ENCODE measurements around the gene MATN3.
A peak's percentile ranks its signal among the peaks of the same experiment; 100 is the strongest.

MATN3 gene

GRCh38 chr2:20012282-20013125 lies at the start of gene MATN3:
Gene MATN3 (minus strand): TSS chr2:20012668. CDS start chr2:20012631, 37 bp downstream.
- DNase-seq (ENCODE audit: extremely low spot score) = peak; percentile 45
- ChIA-PET POLR2A (no interaction called here), CTCF (interaction anchor here (1.9 to 4.7 kb wide), 4 partner anchors 10 to 85 kb away, joined by 6 to 63 read pairs (median 14); partner anchors contain the start of gene LAPTM4A)
- TF ChIP-seq CTCF (IDR thresholded peaks at IDR 0.05; ENCODE audit: control extremely low read depth, extremely low read depth, low read depth, missing control alignments) = no peak

GRCh38 chr2:20061940-20062339 lies 49.5 kb upstream of the MATN3 start:
- TF ChIP-seq CTCF (IDR thresholded peaks at IDR 0.05; ENCODE audit: control extremely low read depth, extremely low read depth, low read depth, missing control alignments) = no peak
- no peak for DNase-seq (ENCODE audit: extremely low spot score)
- ChIA-PET CTCF (interaction anchor here (1.1 to 3.3 kb wide), 8 partner anchors 8 to 164 kb away, joined by 3 to 12 read pairs (median 4); partner anchors contain the start of gene LAPTM4A), POLR2A (no interaction called here)

- ChIA-PET CTCF (interaction anchor here (1.1 to 3.3 kb wide), 7 partner anchors 9 to 164 kb away, joined by 3 to 12 read pairs (median 3); partner anchors contain the start of gene LAPTM4A), POLR2A (no interaction called here)
- no peak for DNase-seq (ENCODE audit: extremely low spot score)
- no peak for TF ChIP-seq CTCF (IDR thresholded peaks at IDR 0.05; ENCODE audit: control extremely low read depth, extremely low read depth, low read depth, missing control alignments)
These were observed 49.0 kb upstream of the MATN3 start for GRCh38 chr2:20061476-20061875.

- POLR2A ChIA-PET = no interaction called here
- DNase-seq (ENCODE audit: extremely low spot score) = no peak
- TF ChIP-seq CTCF (IDR thresholded peaks at IDR 0.05; ENCODE audit: control extremely low read depth, extremely low read depth, low read depth, missing control alignments) = no peak
- CTCF ChIA-PET = interaction anchor here (1.6 to 3.3 kb wide), 2 partner anchors 45 to 104 kb away, joined by 3 to 12 read pairs; no protein-coding TSS in a partner anchor
These were observed 47.6 kb upstream of the MATN3 start for GRCh38 chr2:20060106-20060505.

GRCh38 chr2:20057268-20057667 lies 44.8 kb upstream of the MATN3 start:
- CTCF ChIA-PET = interaction anchor here (1.7 kb wide), 1 partner anchor 9 kb away, joined by 4 read pairs; no protein-coding TSS in a partner anchor

More at GRCh38 chr2:20057268-20057667, 44.8 kb upstream of the MATN3 start:
- DNase-seq (ENCODE audit: extremely low spot score) = no peak
- TF ChIP-seq CTCF (IDR thresholded peaks at IDR 0.05; ENCODE audit: control extremely low read depth, extremely low read depth, low read depth, missing control alignments) = no peak
- POLR2A ChIA-PET = no interaction called here

Data from GM10248 (cell line).